Fibroblast of pulmonary artery (primary cell): ENCODE data around the gene NRXN3.
A peak's percentile ranks its signal among the peaks of the same experiment; 100 is the strongest.

ENCODE experiments used
- DNase-seq: peaks from one replicate; pipeline ENCODE4 v3.0.0-alpha.2; 2010; ENCODE audit warnings: low read depth
- H3K4me3 ChIP-seq: replicated peaks from 2 replicates; pipeline ENCODE4 v1.5.1; 2011; ENCODE audit warnings: low read depth, mild to moderate bottlenecking, control low read depth, low read length, moderate library complexity
- TF ChIP-seq, protein P1 (sequence below): IDR thresholded peaks from 2 replicates; pipeline ENCODE4 v1.5.1; 2011; ENCODE audit warnings: mild to moderate bottlenecking, control low read depth, low read length, inconsistent platforms; ENCODE audit errors: missing control alignments

NRXN3 gene

DNA sequence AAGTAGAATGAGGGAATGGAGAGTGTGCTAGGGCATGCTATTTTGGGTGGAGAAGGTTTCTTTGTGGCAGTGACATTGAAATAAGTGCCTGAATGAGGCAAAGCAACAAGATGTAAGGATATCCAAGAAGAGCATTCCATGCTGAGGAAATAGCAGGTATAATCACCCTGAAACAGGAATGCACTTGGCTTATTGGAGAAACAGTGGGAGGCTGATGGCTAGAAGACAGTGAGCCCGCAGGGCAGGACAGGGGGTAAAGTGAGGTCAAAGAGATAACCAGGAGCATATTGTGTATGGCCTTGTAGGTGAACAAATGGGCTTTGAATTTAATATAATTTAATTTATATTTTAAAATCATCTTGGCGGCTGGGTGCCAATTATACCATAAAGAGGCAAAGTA, 1164.1 kb downstream of the NRXN3 start:
- no peak for DNase-seq
- H3K4me3 ChIP-seq: no peak overlapping the region
- TF ChIP-seq, protein P1, sequence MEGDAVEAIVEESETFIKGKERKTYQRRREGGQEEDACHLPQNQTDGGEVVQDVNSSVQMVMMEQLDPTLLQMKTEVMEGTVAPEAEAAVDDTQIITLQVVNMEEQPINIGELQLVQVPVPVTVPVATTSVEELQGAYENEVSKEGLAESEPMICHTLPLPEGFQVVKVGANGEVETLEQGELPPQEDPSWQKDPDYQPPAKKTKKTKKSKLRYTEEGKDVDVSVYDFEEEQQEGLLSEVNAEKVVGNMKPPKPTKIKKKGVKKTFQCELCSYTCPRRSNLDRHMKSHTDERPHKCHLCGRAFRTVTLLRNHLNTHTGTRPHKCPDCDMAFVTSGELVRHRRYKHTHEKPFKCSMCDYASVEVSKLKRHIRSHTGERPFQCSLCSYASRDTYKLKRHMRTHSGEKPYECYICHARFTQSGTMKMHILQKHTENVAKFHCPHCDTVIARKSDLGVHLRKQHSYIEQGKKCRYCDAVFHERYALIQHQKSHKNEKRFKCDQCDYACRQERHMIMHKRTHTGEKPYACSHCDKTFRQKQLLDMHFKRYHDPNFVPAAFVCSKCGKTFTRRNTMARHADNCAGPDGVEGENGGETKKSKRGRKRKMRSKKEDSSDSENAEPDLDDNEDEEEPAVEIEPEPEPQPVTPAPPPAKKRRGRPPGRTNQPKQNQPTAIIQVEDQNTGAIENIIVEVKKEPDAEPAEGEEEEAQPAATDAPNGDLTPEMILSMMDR: no peak

DNA sequence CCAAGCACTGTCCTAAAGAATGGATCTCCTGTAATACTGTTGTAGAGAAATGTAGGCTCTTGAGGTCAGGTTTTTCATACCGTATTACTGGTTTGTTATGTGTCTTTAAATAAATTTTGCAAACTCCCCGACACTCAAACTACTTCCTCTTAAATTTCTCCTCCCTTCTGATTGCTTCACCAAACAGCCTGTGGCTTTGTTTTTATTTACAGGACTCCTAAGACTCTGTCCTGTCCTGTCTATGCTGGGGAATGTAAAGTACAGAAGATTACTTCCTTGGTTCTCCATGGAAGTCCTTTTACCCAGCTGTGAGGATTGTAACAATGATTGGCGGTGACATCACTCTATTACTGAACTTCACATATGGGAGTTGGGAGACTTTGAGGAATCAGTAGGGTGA, 1167.6 kb downstream of the NRXN3 start:
- TF ChIP-seq, protein P1: no peak

DNA sequence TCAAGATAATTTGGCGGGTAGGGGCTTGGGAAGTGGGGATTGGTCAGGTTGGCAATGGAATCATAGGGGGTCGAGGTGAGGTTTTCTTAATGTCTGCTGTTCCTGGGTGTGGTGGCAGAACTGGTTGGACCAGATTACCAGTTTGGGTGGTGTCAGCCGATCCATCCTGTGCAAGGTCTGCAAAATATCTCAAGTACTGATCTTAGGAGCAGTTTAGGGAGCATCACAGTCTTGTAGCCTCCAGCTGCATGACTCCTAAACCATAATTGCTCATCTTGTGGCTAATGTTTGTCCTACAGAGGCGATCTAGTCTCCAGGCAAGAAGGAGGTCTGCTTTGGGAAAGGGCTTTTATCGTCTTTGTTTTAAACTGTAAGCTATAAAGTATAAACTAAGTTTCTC, 1172.8 kb downstream of the NRXN3 start:
- H3K4me3 ChIP-seq: no peak overlapping the region
- DNase-seq: no peak
- TF ChIP-seq, protein P1: no peak

More for the DNA sequence above, 1167.6 kb downstream of the NRXN3 start:
- no peak for DNase-seq
- no peak overlapping the region for H3K4me3 ChIP-seq

DNA sequence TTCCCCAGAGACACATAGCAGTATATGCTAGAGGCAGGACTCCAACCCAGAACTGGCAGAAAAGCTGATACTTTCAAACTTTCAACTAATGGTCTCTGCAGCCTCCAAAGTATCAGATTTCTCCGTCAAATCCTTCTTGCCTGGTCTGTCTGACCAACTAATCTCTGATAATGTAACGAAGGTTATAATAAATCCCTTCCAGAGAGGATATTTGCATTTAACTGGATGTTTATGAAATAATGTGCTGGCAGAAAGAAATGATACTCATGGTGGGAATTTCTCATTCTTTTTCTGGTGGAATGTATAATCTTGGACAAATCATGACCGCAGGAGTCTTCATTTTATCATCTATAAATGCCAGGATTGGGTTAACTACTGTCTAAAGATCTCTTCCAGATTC, 1180.8 kb downstream of the NRXN3 start:
- no peak for DNase-seq
- H3K4me3 ChIP-seq: no peak overlapping the region
- TF ChIP-seq, protein P1: no peak

DNA sequence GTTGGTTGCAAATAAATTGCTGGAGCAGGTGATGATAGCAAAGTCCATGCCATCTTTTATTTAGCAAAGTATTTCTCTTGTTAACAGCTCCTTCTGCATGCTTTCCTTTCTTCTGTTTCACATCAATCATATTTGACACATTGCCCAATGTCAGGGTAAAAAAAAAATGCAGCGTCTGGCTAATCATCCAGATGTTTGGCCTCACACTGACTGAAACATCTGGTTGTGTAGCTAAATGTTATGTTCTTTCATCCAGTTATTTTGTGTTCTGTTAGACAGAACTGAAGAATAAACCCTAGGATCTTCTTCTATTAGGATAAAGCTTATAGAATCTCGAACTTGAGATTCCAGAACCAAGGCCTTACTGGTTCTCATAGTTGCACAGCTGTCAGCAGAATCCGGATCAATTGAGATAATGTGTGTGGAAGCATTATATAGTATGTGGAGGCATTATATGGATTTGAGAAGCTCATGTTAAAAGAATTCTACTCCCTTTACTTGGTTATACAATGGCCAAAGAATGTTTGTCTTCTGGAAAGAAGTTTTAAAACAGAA, 1182.0 kb downstream of the NRXN3 start:
- DNase-seq: peak; percentile 14
- no peak overlapping the region for H3K4me3 ChIP-seq
- TF ChIP-seq, protein P1: no peak

DNA sequence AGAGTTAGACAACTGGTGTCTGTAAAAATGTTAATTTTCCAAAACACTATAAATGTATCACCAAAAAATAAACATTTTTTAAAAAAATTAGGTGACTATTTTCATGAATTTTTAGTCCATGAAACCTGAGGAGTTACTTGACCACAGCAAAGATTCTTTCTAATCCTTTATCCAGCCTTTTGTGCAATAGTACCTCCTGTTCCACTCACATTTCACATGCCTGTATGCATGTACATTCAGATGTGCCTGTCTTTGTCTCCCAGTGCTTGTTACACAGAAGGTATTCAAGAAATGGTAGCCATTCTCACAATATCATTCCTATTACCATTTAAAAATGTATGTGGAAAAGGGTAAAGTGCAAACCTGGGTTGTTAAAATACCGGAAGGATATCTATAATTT, 1184.2 kb downstream of the NRXN3 start:
- H3K4me3 ChIP-seq: no peak overlapping the region
- TF ChIP-seq, protein P1: no peak
- no peak for DNase-seq

DNA sequence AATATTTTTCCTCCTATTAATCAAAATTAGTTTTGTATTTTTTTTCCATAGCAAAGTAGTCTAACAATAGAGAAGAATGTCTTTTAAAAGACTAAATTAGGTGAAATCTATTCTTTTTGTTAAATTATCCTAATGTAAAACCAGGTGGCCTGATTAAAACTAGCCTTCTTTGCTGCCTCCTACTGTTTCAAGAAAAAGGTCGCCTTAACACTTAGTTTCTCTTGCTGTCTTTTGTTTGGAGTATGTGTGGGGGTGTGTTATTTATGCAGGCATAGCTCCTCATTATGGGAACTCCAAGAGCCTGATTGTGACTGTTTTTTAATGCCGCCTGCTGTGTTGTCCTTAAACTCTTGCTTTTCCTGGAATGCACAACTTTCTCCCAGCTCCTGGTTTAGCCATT, 1185.9 kb downstream of the NRXN3 start:
- H3K4me3 ChIP-seq: no peak overlapping the region
- DNase-seq: peak; percentile 23
- TF ChIP-seq, protein P1: peak; percentile 23
